H9 (cell line): Measurements from ENCODE around the gene ANAPC4. TPM values are rescaled to one million over a fixed set of nuclear protein-coding genes. Genes with fewer than 3 reads are reported as not detected.

Experiments used
- DNase-seq: peaks from one replicate; pipeline ENCODE4 v3.0.0-alpha.2; 2017
- H2AFZ ChIP-seq: one replicate; pipeline ENCODE4 v1.6.1; 2013; ENCODE audit warnings: mild to moderate bottlenecking, low read length, control low read depth, moderate library complexity
- H2AK5ac ChIP-seq: 2 replicates; pipeline ENCODE4 v1.6.1; 2013; ENCODE audit warnings: low read length, control low read depth, mixed read lengths; ENCODE audit not compliant: insufficient read length
- H2BK120ac ChIP-seq: one replicate; pipeline ENCODE4 v1.6.1; 2013; ENCODE audit warnings: low read depth, mild to moderate bottlenecking, low read length, control low read depth, inconsistent platforms; ENCODE audit not compliant: poor library complexity, severe bottlenecking
- H2BK12ac ChIP-seq: 2 replicates; pipeline ENCODE4 v1.6.1; 2013; ENCODE audit warnings: low read length, control low read depth, mixed read lengths, low read depth; ENCODE audit not compliant: insufficient read length
- H2BK15ac ChIP-seq: 2 replicates; pipeline ENCODE4 v1.6.1; 2013; ENCODE audit warnings: low read depth, low read length, control low read depth
- H2BK20ac ChIP-seq: one replicate; pipeline ENCODE4 v1.6.1; 2013; ENCODE audit warnings: low read depth, mild to moderate bottlenecking, low read length, control low read depth, inconsistent platforms; ENCODE audit not compliant: poor library complexity, severe bottlenecking
- H2BK5ac ChIP-seq: 2 replicates; pipeline ENCODE4 v1.6.1; 2013; ENCODE audit warnings: low read length, control low read depth, mixed read lengths; ENCODE audit not compliant: insufficient read length
- H3K14ac ChIP-seq: 2 replicates; pipeline ENCODE4 v1.6.1; 2013; ENCODE audit warnings: low read length, control low read depth; ENCODE audit not compliant: insufficient read depth
- H3K18ac ChIP-seq: 2 replicates; pipeline ENCODE4 v1.6.1; 2013; ENCODE audit warnings: low read depth, mild to moderate bottlenecking, mixed read lengths, low read length, control low read depth; ENCODE audit not compliant: insufficient read length
- H3K23ac ChIP-seq: 2 replicates; pipeline ENCODE4 v1.6.1; 2013; ENCODE audit warnings: low read length, control low read depth, mixed read lengths, low read depth; ENCODE audit not compliant: insufficient read length
- H3K23me2 ChIP-seq: 2 replicates; pipeline ENCODE4 v1.6.1; 2013; ENCODE audit warnings: low read depth, mild to moderate bottlenecking, mixed read lengths, low read length, control low read depth; ENCODE audit not compliant: insufficient read length, poor library complexity, severe bottlenecking
- H3K27ac ChIP-seq: 2 replicates; pipeline ENCODE4 v1.5.1; 2013; ENCODE audit warnings: low read length, control low read depth, mixed read lengths, low read depth; ENCODE audit not compliant: insufficient read length
- H3K27me3 ChIP-seq: 2 replicates; pipeline ENCODE4 v1.6.1; 2013; ENCODE audit warnings: low read length, control low read depth, inconsistent platforms; ENCODE audit not compliant: insufficient read depth
- H3K4ac ChIP-seq: 2 replicates; pipeline ENCODE4 v1.6.1; 2013; ENCODE audit warnings: low read depth, mild to moderate bottlenecking, control low read depth, inconsistent platforms, low read length, moderate library complexity
- H3K4me1 ChIP-seq: 2 replicates; pipeline ENCODE4 v1.6.1; 2013; ENCODE audit warnings: low read length, control low read depth, inconsistent platforms; ENCODE audit not compliant: insufficient read depth
- H3K4me2 ChIP-seq: 2 replicates; pipeline ENCODE4 v1.6.1; 2013; ENCODE audit warnings: low read length, control low read depth, mixed read lengths; ENCODE audit not compliant: insufficient read length, insufficient read depth
- H3K56ac ChIP-seq: 2 replicates; pipeline ENCODE4 v1.6.1; 2013; ENCODE audit warnings: low read depth, mild to moderate bottlenecking, mixed read lengths, low read length, control low read depth; ENCODE audit not compliant: insufficient read length
- H3K79me1 ChIP-seq: 2 replicates; pipeline ENCODE4 v1.6.1; 2013; ENCODE audit warnings: low read depth, mild to moderate bottlenecking, moderate library complexity, low read length, control low read depth, inconsistent platforms; ENCODE audit not compliant: insufficient read depth, poor library complexity, severe bottlenecking
- H3K79me2 ChIP-seq: 2 replicates; pipeline ENCODE4 v1.6.1; 2013; ENCODE audit warnings: low read length, control low read depth, inconsistent platforms; ENCODE audit not compliant: insufficient read depth
- H3K9ac ChIP-seq: 2 replicates; pipeline ENCODE4 v1.6.1; 2013; ENCODE audit warnings: low read length, control low read depth, mixed read lengths; ENCODE audit not compliant: insufficient read length; ENCODE audit errors: extremely low read depth
- H3K9me3 ChIP-seq: one replicate; pipeline ENCODE4 v1.6.1; 2013; ENCODE audit warnings: low read depth, low read length, inconsistent platforms; ENCODE audit not compliant: control insufficient read depth
- H3T11ph ChIP-seq: one replicate; pipeline ENCODE4 v1.6.1; 2013; ENCODE audit warnings: mild to moderate bottlenecking, low read length, control low read depth, inconsistent platforms
- H4K20me1 ChIP-seq: one replicate; pipeline ENCODE4 v1.6.1; 2013; ENCODE audit not compliant: control insufficient read depth, insufficient read length, insufficient read depth
- H4K5ac ChIP-seq: 2 replicates; pipeline ENCODE4 v1.6.1; 2013; ENCODE audit warnings: low read depth, mild to moderate bottlenecking, mixed read lengths, low read length, control low read depth; ENCODE audit not compliant: insufficient read length
- H4K8ac ChIP-seq: replicated peaks from 2 replicates; pipeline ENCODE4 v1.6.1; 2013; ENCODE audit warnings: low read length, control low read depth, mixed read lengths, low read depth; ENCODE audit not compliant: insufficient read length
- H4K91ac ChIP-seq: 2 replicates; pipeline ENCODE4 v1.6.1; 2013; ENCODE audit warnings: low read depth, mild to moderate bottlenecking, moderate library complexity, mixed read lengths, low read length, control low read depth; ENCODE audit not compliant: insufficient read length
- H3K27ac Mint-ChIP-seq, 3 experiments: 2 replicates in 2 of 3; 3 replicates in 1 of 3; pipeline ENCODE4 v1.8.0; 2020 to 2021; ENCODE audit warnings: mixed read lengths in 3 of 3, mild to moderate bottlenecking in 1 of 3, moderate library complexity in 1 of 3
- H3K27me3 Mint-ChIP-seq: 2 replicates; pipeline ENCODE4 v1.8.0; 2021; ENCODE audit warnings: low read depth, mild to moderate bottlenecking, moderate library complexity, mixed read lengths
- H3K36me3 Mint-ChIP-seq, 3 experiments: 2 replicates in 2 of 3; 3 replicates in 1 of 3; pipeline ENCODE4 v1.8.0; 2020 to 2021; ENCODE audit warnings: low read depth in 3 of 3, mixed read lengths in 3 of 3; ENCODE audit not compliant: insufficient read depth in 1 of 3
- H3K4me1 Mint-ChIP-seq, 2 experiments: 2 replicates each; pipeline ENCODE4 v1.8.0; 2020; ENCODE audit warnings: mixed read lengths in 2 of 2
- H3K4me3 Mint-ChIP-seq, 2 experiments: 2 replicates in 1 of 2; 3 replicates in 1 of 2; pipeline ENCODE4 v1.8.0; 2020 to 2021; ENCODE audit warnings: mild to moderate bottlenecking in 2 of 2, mixed read lengths in 2 of 2, moderate library complexity in 1 of 2
- H3K9me3 Mint-ChIP-seq, 2 experiments: 2 replicates in 1 of 2; 3 replicates in 1 of 2; pipeline ENCODE4 v1.8.0; 2020; ENCODE audit warnings: mild to moderate bottlenecking in 2 of 2, mixed read lengths in 2 of 2, moderate library complexity in 1 of 2
- CTCF ChIP-seq: fragments of 200-600 bp; sonication (generic); conservative IDR thresholded peaks from 3 replicates; pipeline ENCODE4 v1.8.0; 2021; ENCODE audit warnings: antibody characterized with exemption, mild to moderate bottlenecking
- WGBS: extraction: QIAGEN DNeasy Blood & Tissue Kit; methylation state at CpG from one replicate; pipeline ENCODE4 v1.1.7; 2013; ENCODE audit warnings: missing lambda C conversion rate, low lambda C conversion rate, mixed read lengths; ENCODE audit not compliant: insufficient read length; ENCODE audit errors: extremely low coverage; 5-methylcytosine and 5-hydroxymethylcytosine counted together
- total RNA-seq: library from RNA; stranded (reverse); gene quantifications from 2 replicates; pipeline ENCODE4 v1.2.1, GENCODE V29; 2021

Gene ANAPC4
- total RNA-seq, 1 experiment from 2014 or later: 42.5 TPM

GRCh38 chr4:25452081-25452480 is 75.0 kb downstream of the ANAPC4 start:
- Histone ChIP-seq H4K5ac (no peak overlapping the region), H3K56ac (no peak overlapping the region), H3K14ac (no peak overlapping the region), H3K9ac (no peak overlapping the region), H4K20me1 (no peaks in the 10 kb centered on the region), H3K4me1 (no peaks in the 10 kb centered on the region), H3K27ac (no peak overlapping the region), H3K79me2 (no peaks in the 10 kb centered on the region), H3K27me3 (no peaks in the 10 kb centered on the region; the same call in 1 of the 2 replicates), H3K4ac (no peak overlapping the region), H3K4me2 (no peak overlapping the region), H2BK120ac (no peak overlapping the region), H2BK5ac (no peak overlapping the region), H3K23me2 (no peaks in the 10 kb centered on the region), H2AK5ac (no peak overlapping the region), H2BK12ac (no peak overlapping the region), H4K8ac (no peak overlapping the region), H2AFZ (no peak overlapping the region), H2BK20ac (no peak overlapping the region), H4K91ac (no peak overlapping the region), H3K18ac (no peak overlapping the region), H3K23ac (no peak overlapping the region), H3K9me3 (no peaks in the 10 kb centered on the region), H2BK15ac (no peak overlapping the region), H3T11ph (no peak overlapping the region), H3K79me1 (no peaks in the 10 kb centered on the region)
- no peaks in the 10 kb centered on the region; a peak in 1 of 7 replicates for H3K36me3 Mint-ChIP-seq
- H3K27me3 Mint-ChIP-seq: peaks cover 11% of the 10 kb centered on the region
- no peak for TF ChIP-seq CTCF
- no peak for DNase-seq
- no CpG with 5 or more reads among the region's 7 CpGs for WGBS
- H3K4me1 Mint-ChIP-seq: peaks cover 23 to 27% of the 10 kb centered on the region in 2 experiments
- no peak overlapping the region for H3K4me3 Mint-ChIP-seq
- no peaks in the 10 kb centered on the region for H3K9me3 Mint-ChIP-seq
- no peak overlapping the region for H3K27ac Mint-ChIP-seq
